Epithelial cell of proximal tubule (primary cell): ENCODE results near the gene UTP25. TPM values are rescaled to one million over a fixed set of nuclear protein-coding genes. Genes with fewer than 3 reads are reported as not detected.
"Not testable (repeated sequence)": the region's sequence is repeated elsewhere in the genome, so short reads cannot be mapped to it uniquely, and the experiment has no call there.

Source experiments
- DNase-seq: peaks from one replicate; pipeline ENCODE4 v3.0.0-alpha.2; 2011; ENCODE audit warnings: low read depth
- H3K4me3 ChIP-seq: 2 replicates; pipeline ENCODE4 v1.5.1; 2011; ENCODE audit warnings: low read depth, mild to moderate bottlenecking, low read length
- CTCF ChIP-seq: conservative IDR thresholded peaks from 2 replicates; pipeline ENCODE4 v1.5.1; 2012; ENCODE audit warnings: low read depth, mild to moderate bottlenecking, low read length
- total RNA-seq: library from RNA; depleted of rRNA; stranded (reverse); fragments of >200 nt; gene quantifications from 2 replicates; pipeline ENCODE4 v1.2.3, GENCODE V29; 2015

UTP25 gene
- total RNA-seq, 1 donor from 2014 or later: 7.5 TPM

- no peak for TF ChIP-seq CTCF
- no peak overlapping the region for H3K4me3 ChIP-seq
- no peak for DNase-seq
Measured at GRCh38 chr1:209893751-209894150, 66.0 kb downstream of the UTP25 start.

- no peak for TF ChIP-seq CTCF
- peak; percentile 93 for DNase-seq
- H3K4me3 ChIP-seq: no peak overlapping the region
Measured at GRCh38 chr1:209895709-209896108, 67.9 kb downstream of the UTP25 start.

GRCh38 chr1:209896346-209896745 is 68.6 kb downstream of the UTP25 start:
- no peak overlapping the region for H3K4me3 ChIP-seq
- DNase-seq: no peak
- TF ChIP-seq CTCF: no peak

- DNase-seq, H3K4me3 ChIP-seq: not testable (repeated sequence)
Measured at GRCh38 chr1:209898271-209898670, 70.5 kb downstream of the UTP25 start.

GRCh38 chr1:209898851-209899250 is 71.1 kb downstream of the UTP25 start:
- not testable (repeated sequence) for H3K4me3 ChIP-seq, DNase-seq

GRCh38 chr1:209899948-209900347 is 72.2 kb downstream of the UTP25 start:
- peak; percentile 64 for TF ChIP-seq CTCF
- no peak for DNase-seq
- no peak overlapping the region for H3K4me3 ChIP-seq

GRCh38 chr1:209900734-209901133 is 73.0 kb downstream of the UTP25 start:
- no peak for DNase-seq
- no peak for TF ChIP-seq CTCF

GRCh38 chr1:209901211-209901610 is 73.4 kb downstream of the UTP25 start:
- no peak overlapping the region for H3K4me3 ChIP-seq
- DNase-seq: no peak
- TF ChIP-seq CTCF: no peak

More at GRCh38 chr1:209900734-209901133, 73.0 kb downstream of the UTP25 start:
- H3K4me3 ChIP-seq: no peak overlapping the region

GRCh38 chr1:209904774-209905173 is 77.0 kb downstream of the UTP25 start:
- DNase-seq, H3K4me3 ChIP-seq: not testable (repeated sequence)
